Fibroblast of lung (primary cell): ENCODE results near the gene UBE3C. TPM values are rescaled to one million over a fixed set of nuclear protein-coding genes. Genes with fewer than 3 reads are reported as not detected.

Experiments used
- DNase-seq, 2 donors: peaks; one replicate each; pipeline versions ENCODE4 v3.0.0 to v3.0.0-alpha.2; 2010; ENCODE audit warnings: low read depth in 2 of 2
- H2AFZ ChIP-seq: 2 replicates; pipeline ENCODE4 v1.5.1; 2012; ENCODE audit warnings: low read length, control low read depth, inconsistent platforms
- H3K27ac ChIP-seq: 2 replicates; pipeline ENCODE4 v1.5.1; 2011; ENCODE audit warnings: low read length, control low read depth; ENCODE audit not compliant: insufficient read depth
- H3K27me3 ChIP-seq: 2 replicates; pipeline ENCODE4 v1.5.1; 2011; ENCODE audit warnings: mild to moderate bottlenecking, low read length; ENCODE audit not compliant: control insufficient read depth, insufficient read depth
- H3K36me3 ChIP-seq: 2 replicates; pipeline ENCODE4 v1.5.1; 2011; ENCODE audit warnings: low read length; ENCODE audit not compliant: control insufficient read depth, insufficient read depth
- H3K4me1 ChIP-seq: 2 replicates; pipeline ENCODE4 v1.5.1; 2011; ENCODE audit warnings: low read length; ENCODE audit not compliant: control insufficient read depth, insufficient read depth; ENCODE audit errors: extremely low read depth
- H3K4me2 ChIP-seq: 2 replicates; pipeline ENCODE4 v1.5.1; 2011; ENCODE audit warnings: low read length, control low read depth; ENCODE audit not compliant: insufficient read depth; ENCODE audit errors: extremely low read depth
- H3K4me3 ChIP-seq, 4 experiments: fragments of 200-600 bp in 1 of 4; sonication (generic) in 1 of 4; replicated peaks in 1 of 4; 2 replicates each; pipeline ENCODE4 v1.5.1; 2011 to 2016; ENCODE audit warnings: low read length in 4 of 4, low read depth in 3 of 4, mild to moderate bottlenecking in 3 of 4, control low read depth in 2 of 4, inconsistent platforms in 1 of 4, mixed read lengths in 1 of 4; ENCODE audit not compliant: insufficient read depth in 1 of 4; ENCODE audit errors: control extremely low read depth in 1 of 4
- H3K79me2 ChIP-seq: 2 replicates; pipeline ENCODE4 v1.5.1; 2012; ENCODE audit warnings: mild to moderate bottlenecking, low read length, inconsistent platforms; ENCODE audit not compliant: control insufficient read depth, insufficient read depth
- H3K9ac ChIP-seq: 2 replicates; pipeline ENCODE4 v1.5.1; 2011; ENCODE audit warnings: mild to moderate bottlenecking, low read length, control low read depth; ENCODE audit not compliant: insufficient read depth
- H3K9me3 ChIP-seq: 2 replicates; pipeline ENCODE4 v1.5.1; 2012; ENCODE audit warnings: low read depth, low read length; ENCODE audit not compliant: control insufficient read depth, insufficient read depth
- H4K20me1 ChIP-seq: 2 replicates; pipeline ENCODE4 v1.5.1; 2011; ENCODE audit warnings: low read length; ENCODE audit not compliant: control insufficient read depth, insufficient read depth; ENCODE audit errors: extremely low read depth
- CTCF ChIP-seq, 2 donors: IDR thresholded peaks in 1 of 2; conservative IDR thresholded peaks in 1 of 2; 1 replicate in 1 of 2; 2 replicates in 1 of 2; pipeline ENCODE4 v1.5.1; 2011 to 2012; ENCODE audit warnings: low read length in 2 of 2, control low read depth in 1 of 2, inconsistent platforms in 1 of 2, low read depth in 1 of 2, mild to moderate bottlenecking in 1 of 2
- EZH2 ChIP-seq: IDR thresholded peaks from 2 replicates; pipeline ENCODE4 v1.5.1; 2012; ENCODE audit warnings: low read length, control low read depth, mild to moderate bottlenecking; ENCODE audit errors: missing control alignments
- polyA plus RNA-seq, 2 donors: library from polyadenylated mRNA; depleted of rRNA in 1 of 2; stranded (reverse) in 1 of 2; unstranded in 1 of 2; fragments of >200 nt; gene quantifications; 2 replicates each; pipeline ENCODE4 v1.2.1, GENCODE V29; 2011 to 2012; ENCODE audit warnings: missing spikeins in 1 of 2
- total RNA-seq: library from RNA; depleted of rRNA; stranded (reverse); fragments of >200 nt; gene quantifications from 2 replicates; pipeline ENCODE4 v1.2.1, GENCODE V29; 2014

Gene UBE3C
- total and polyA plus RNA-seq, 2 donors (not counting 1 experiment from before 2014, with no cell fraction given): 76.2 to 91.0 TPM

GRCh38 chr7:157295338-157295737 is 156.6 kb downstream of the UBE3C start:
- TF ChIP-seq CTCF (conservative IDR thresholded peaks at IDR 0.05 in 1 of 2, IDR thresholded peaks at IDR 0.05 in 1 of 2; ENCODE audit: low read depth in 1 of 2, low read length in 2 of 2) (no peak), EZH2 (no peak)
- Histone ChIP-seq H3K79me2 (no peaks in the 10 kb centered on the region), H3K27me3 (no peaks in the 10 kb centered on the region), H3K9me3 (no peaks in the 10 kb centered on the region), H3K36me3 (no peaks in the 10 kb centered on the region), H2AFZ (no peak overlapping the region), H3K27ac (no peak overlapping the region), H3K4me1 (peaks cover 2% of the 10 kb centered on the region), H3K4me2 (no peak overlapping the region), H3K9ac (no peak overlapping the region), H3K4me3 (no peak overlapping the region), H4K20me1 (no peaks in the 10 kb centered on the region)
- DNase-seq: no peak

DNA sequence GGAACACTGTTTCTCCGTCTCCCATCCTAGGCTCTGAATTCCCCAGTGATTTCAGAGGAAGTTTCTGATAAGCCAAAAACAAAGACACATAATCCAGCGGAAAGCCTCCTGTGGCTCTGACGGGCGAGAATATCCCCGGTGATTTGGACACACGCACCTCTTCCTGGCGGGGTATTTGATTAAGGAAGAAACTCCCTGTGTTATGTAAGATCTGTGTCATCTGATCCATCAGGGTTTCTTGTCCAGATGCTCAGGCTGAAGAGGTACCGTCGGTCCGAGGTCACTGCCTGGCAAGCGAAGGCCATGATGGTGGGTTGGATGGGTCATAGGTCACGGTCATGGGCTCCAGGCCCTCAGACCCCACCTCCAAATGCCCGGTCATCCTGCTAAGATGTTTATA is 158.5 kb downstream of the UBE3C start:
- Histone ChIP-seq H3K9me3 (no peaks in the 10 kb centered on the region), H2AFZ (no peak overlapping the region), H3K4me2 (no peak overlapping the region), H3K4me1 (peaks cover 2% of the 10 kb centered on the region), H3K36me3 (no peaks in the 10 kb centered on the region), H3K9ac (no peak overlapping the region), H4K20me1 (no peaks in the 10 kb centered on the region), H3K27me3 (no peaks in the 10 kb centered on the region), H3K27ac (no peak overlapping the region), H3K4me3 (no peak overlapping the region), H3K79me2 (no peaks in the 10 kb centered on the region)
- TF ChIP-seq EZH2 (no peak), CTCF (conservative IDR thresholded peaks at IDR 0.05 in 1 of 2, IDR thresholded peaks at IDR 0.05 in 1 of 2; ENCODE audit: low read depth in 1 of 2, low read length in 2 of 2) (no peak)
- DNase-seq: no peak

DNA sequence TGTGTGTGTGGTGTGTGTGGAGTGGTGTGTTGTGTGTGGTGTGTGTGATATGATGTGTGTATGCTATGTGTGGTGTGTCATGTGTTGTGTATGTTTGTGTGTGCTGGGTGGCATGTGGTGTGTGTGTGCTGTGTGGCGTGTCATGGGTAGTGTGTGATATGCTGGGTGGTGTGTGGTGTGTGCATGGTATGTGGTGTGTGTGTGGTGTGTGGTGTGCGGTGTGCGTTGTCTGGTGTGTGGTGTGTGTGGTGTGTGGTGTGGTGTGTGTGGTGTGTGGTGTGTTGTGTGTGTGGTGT is 160.5 kb downstream of the UBE3C start:
- no peaks in the 10 kb centered on the region for H4K20me1 ChIP-seq
- no peaks in the 10 kb centered on the region for H3K9me3 ChIP-seq
- no peaks in the 10 kb centered on the region for H3K36me3 ChIP-seq
- no peak overlapping the region for H3K4me3 ChIP-seq
- H3K4me1 ChIP-seq: peaks cover 2% of the 10 kb centered on the region
- H3K79me2 ChIP-seq: no peaks in the 10 kb centered on the region
- TF ChIP-seq CTCF (conservative IDR thresholded peaks at IDR 0.05 in 1 of 2, IDR thresholded peaks at IDR 0.05 in 1 of 2; ENCODE audit: low read depth in 1 of 2, low read length in 2 of 2): no peak
- no peak for TF ChIP-seq EZH2
- no peak overlapping the region for H3K4me2 ChIP-seq
- no peaks in the 10 kb centered on the region for H3K27me3 ChIP-seq
- DNase-seq: no peak
- H3K27ac ChIP-seq: no peak overlapping the region
- no peak overlapping the region for H2AFZ ChIP-seq
- no peak overlapping the region for H3K9ac ChIP-seq
